C4-2B (cell line): Measurements from ENCODE around the gene TM9SF4.

Experiments
- H3K27ac ChIP-seq: fragments of 450-650 bp; 2 replicates; pipeline ENCODE4 v1.5.1; 2017
- ZFX ChIP-seq: fragments of 450-650 bp; IDR thresholded peaks from 2 replicates; pipeline ENCODE4 v1.6.1; 2017
- TF ChIP-seq, protein P1 (sequence below): fragments of 450-650 bp; conservative IDR thresholded peaks from 2 replicates; pipeline ENCODE4 v1.5.1; 2017; ENCODE audit warnings: mild to moderate bottlenecking

Gene TM9SF4

DNA sequence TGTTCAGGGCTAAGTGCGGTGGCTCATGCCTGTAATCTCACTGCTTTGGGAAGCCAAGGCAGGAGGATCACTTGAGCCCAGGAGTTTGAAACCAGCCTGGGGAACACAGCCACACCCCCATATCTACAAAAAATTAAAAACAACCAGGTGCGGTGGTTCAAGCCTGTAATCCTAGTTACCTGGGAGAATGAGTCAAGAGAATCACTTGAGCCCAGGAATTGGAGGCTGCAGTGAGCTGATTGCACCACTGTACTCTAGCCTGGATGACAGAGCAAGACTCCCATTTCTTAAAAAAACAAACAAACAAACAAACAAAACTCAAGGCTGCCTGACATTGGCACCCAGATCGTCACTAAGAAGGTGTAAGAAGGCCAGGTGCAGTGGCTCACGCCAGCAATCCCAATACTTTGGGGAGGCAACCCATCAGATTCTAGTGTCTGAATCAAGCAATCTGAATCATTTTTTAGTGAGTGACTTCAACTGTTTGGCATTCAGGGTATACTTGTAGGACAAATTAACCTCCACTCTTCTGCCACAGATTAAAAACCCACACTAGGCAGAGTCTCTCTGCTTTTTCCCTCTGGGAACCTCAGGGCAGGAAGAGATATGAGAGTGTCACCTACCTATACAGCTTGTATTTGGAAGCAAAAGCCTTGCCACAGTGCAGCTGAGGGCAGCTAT is 91.9 kb downstream of the TM9SF4 start:
- TF ChIP-seq, protein P1, sequence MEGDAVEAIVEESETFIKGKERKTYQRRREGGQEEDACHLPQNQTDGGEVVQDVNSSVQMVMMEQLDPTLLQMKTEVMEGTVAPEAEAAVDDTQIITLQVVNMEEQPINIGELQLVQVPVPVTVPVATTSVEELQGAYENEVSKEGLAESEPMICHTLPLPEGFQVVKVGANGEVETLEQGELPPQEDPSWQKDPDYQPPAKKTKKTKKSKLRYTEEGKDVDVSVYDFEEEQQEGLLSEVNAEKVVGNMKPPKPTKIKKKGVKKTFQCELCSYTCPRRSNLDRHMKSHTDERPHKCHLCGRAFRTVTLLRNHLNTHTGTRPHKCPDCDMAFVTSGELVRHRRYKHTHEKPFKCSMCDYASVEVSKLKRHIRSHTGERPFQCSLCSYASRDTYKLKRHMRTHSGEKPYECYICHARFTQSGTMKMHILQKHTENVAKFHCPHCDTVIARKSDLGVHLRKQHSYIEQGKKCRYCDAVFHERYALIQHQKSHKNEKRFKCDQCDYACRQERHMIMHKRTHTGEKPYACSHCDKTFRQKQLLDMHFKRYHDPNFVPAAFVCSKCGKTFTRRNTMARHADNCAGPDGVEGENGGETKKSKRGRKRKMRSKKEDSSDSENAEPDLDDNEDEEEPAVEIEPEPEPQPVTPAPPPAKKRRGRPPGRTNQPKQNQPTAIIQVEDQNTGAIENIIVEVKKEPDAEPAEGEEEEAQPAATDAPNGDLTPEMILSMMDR: no peak
- TF ChIP-seq ZFX: no peak
- H3K27ac ChIP-seq: no peak overlapping the region

DNA sequence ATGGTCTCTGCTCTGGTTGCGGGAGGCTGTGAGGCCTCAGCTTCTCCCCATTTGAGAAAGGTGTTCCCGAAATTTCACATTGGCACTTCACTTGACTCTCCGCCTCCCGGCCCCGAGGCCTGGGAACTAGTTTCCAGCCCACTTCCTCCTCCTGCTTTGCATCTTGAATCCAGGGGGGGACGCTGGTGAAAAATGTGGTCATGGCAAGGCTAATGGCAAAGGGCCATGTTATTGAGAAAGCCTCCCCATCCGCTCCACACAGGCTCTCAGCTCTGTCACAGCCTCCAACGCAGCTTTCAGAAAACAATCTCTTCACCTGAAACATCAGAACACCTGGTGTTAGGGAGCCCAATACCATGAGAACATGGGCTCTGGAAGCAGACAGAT is 92.5 kb downstream of the TM9SF4 start:
- TF ChIP-seq, protein P1: no peak
- no peak for TF ChIP-seq ZFX
- no peak overlapping the region for H3K27ac ChIP-seq

GRCh38 chr20:32203356-32204204 is 94.1 kb downstream of the TM9SF4 start:
- H3K27ac ChIP-seq: peak overlapping the region; percentile 78
- TF ChIP-seq, protein P1: no peak
- no peak for TF ChIP-seq ZFX

GRCh38 chr20:32204205-32205109 is 94.9 kb downstream of the TM9SF4 start:
- TF ChIP-seq, protein P1: no peak
- no peak for TF ChIP-seq ZFX
- peak overlapping the region; percentile 97; the same call in 1 of the 2 replicates for H3K27ac ChIP-seq

GRCh38 chr20:32205110-32205842 is 95.8 kb downstream of the TM9SF4 start:
- no peak for TF ChIP-seq ZFX
- TF ChIP-seq, protein P1: no peak
- peak overlapping the region; percentile 97; the same call in 1 of the 2 replicates for H3K27ac ChIP-seq

- peak overlapping the region; percentile 97 for H3K27ac ChIP-seq
- TF ChIP-seq, protein P1: no peak
- TF ChIP-seq ZFX: no peak
Observed at GRCh38 chr20:32205843-32206759, 96.6 kb downstream of the TM9SF4 start.
